Measurements from ENCODE around the gene POTEI.
"Not testable (repeated sequence)": the region's sequence is repeated elsewhere in the genome, so short reads cannot be mapped to it uniquely, and the experiment has no call there.

DNA sequence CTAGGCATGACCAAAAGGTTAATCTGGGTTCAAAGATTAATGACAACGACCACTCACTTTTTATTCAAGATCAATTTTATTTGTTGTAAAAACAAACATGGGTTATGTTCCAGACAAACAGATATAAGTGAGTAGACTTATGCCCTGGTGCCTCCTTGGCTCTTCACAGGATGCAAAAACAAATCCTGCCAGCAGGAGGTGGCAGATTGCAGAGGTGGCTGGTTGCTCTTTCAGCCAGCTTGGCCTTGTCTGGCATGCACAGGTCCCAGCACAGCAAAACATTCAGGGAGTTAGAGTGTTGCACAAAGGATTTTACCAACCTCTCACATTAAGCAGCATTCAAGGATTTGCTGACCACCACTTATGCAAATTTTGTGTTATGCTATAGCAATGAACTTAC lies 92.4 kb downstream of the POTEI start:
- TF ChIP-seq CTCF (IDR thresholded peaks at IDR 0.05; ENCODE audit: low read depth, low read length, missing input control); SP1 (IDR thresholded peaks at IDR 0.05); RAD21 (IDR thresholded peaks at IDR 0.05); REST (IDR thresholded peaks at IDR 0.05); JUND (IDR thresholded peaks at IDR 0.05); FOXA1 (IDR thresholded peaks at IDR 0.05); ATF3 (IDR thresholded peaks at IDR 0.05); EGR1 (IDR thresholded peaks at IDR 0.05; ENCODE audit: low read depth in 2 of 2); GABPA (IDR thresholded peaks at IDR 0.05 in 1 of 2, conservative IDR thresholded peaks at IDR 0.05 in 1 of 2); TAF1 (conservative IDR thresholded peaks at IDR 0.05); HNF4A (conservative IDR thresholded peaks at IDR 0.05); YY1 (IDR thresholded peaks at IDR 0.05); RXRA (IDR thresholded peaks at IDR 0.05): not testable (repeated sequence)
- TF ChIP-seq, protein P1, sequence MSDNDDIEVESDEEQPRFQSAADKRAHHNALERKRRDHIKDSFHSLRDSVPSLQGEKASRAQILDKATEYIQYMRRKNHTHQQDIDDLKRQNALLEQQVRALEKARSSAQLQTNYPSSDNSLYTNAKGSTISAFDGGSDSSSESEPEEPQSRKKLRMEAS (IDR thresholded peaks at IDR 0.05), result not testable (repeated sequence)
